Mesenchymal stem cell (in vitro differentiated cells and primary cell): ENCODE measurements around the gene MPRIP.
A peak's percentile ranks its signal among the peaks of the same experiment; 100 is the strongest.
"Not testable (repeated sequence)": the region's sequence is repeated elsewhere in the genome, so short reads cannot be mapped to it uniquely, and the experiment has no call there.

ENCODE experiments used
- DNase-seq: peaks from one replicate; pipeline ENCODE4 v3.0.0-alpha.2; 2013
- H2AFZ ChIP-seq: one replicate; pipeline ENCODE4 v1.6.1; 2013; ENCODE audit warnings: low read depth, mild to moderate bottlenecking, control low read depth, inconsistent platforms, low read length, moderate library complexity
- H2AK5ac ChIP-seq: 2 replicates; pipeline ENCODE4 v1.6.1; 2013; ENCODE audit warnings: low read length, moderate library complexity, mild to moderate bottlenecking, inconsistent platforms; ENCODE audit not compliant: severe bottlenecking
- H2BK120ac ChIP-seq: one replicate; pipeline ENCODE4 v1.6.1; 2013; ENCODE audit warnings: low read depth, mild to moderate bottlenecking, inconsistent platforms, low read length, moderate library complexity
- H2BK12ac ChIP-seq, 2 experiments: one replicate each; pipeline ENCODE4 v1.6.1; 2013; ENCODE audit warnings: inconsistent platforms in 2 of 2, low read length in 2 of 2, mild to moderate bottlenecking in 2 of 2, moderate library complexity in 2 of 2, control low read depth in 1 of 2
- H2BK15ac ChIP-seq: one replicate; pipeline ENCODE4 v1.6.1; 2013; ENCODE audit warnings: mild to moderate bottlenecking, low read depth, inconsistent platforms; ENCODE audit not compliant: poor library complexity, severe bottlenecking
- H2BK5ac ChIP-seq: 2 replicates; pipeline ENCODE4 v1.6.1; 2013; ENCODE audit warnings: low read depth, mild to moderate bottlenecking, low read length, control low read depth, inconsistent platforms; ENCODE audit not compliant: poor library complexity, severe bottlenecking
- H3K14ac ChIP-seq, 2 experiments: one replicate each; pipeline ENCODE4 v1.6.1; 2013; ENCODE audit warnings: inconsistent platforms in 2 of 2, low read length in 2 of 2, control low read depth in 1 of 2, mild to moderate bottlenecking in 1 of 2, moderate library complexity in 1 of 2
- H3K18ac ChIP-seq, 2 experiments: one replicate each; pipeline ENCODE4 v1.6.1; 2013; ENCODE audit warnings: inconsistent platforms in 2 of 2, low read length in 2 of 2, control low read depth in 1 of 2, low read depth in 1 of 2, mild to moderate bottlenecking in 1 of 2
- H3K23ac ChIP-seq, 2 experiments: one replicate each; pipeline ENCODE4 v1.6.1; 2013; ENCODE audit warnings: inconsistent platforms in 2 of 2, low read length in 2 of 2, mild to moderate bottlenecking in 2 of 2, moderate library complexity in 2 of 2, control low read depth in 1 of 2
- H3K27ac ChIP-seq: 2 replicates; pipeline ENCODE4 v1.5.1; 2013; ENCODE audit warnings: mild to moderate bottlenecking, moderate library complexity, low read length, control low read depth, inconsistent platforms; ENCODE audit not compliant: poor library complexity, severe bottlenecking
- H3K27me3 ChIP-seq, 2 experiments: 2 replicates each; pipeline versions ENCODE4 v1.6.1 to v1.7.0; 2013; ENCODE audit warnings: low read length in 2 of 2, mild to moderate bottlenecking in 2 of 2, moderate library complexity in 2 of 2, control low read depth in 1 of 2, inconsistent platforms in 1 of 2; ENCODE audit not compliant: control insufficient read depth in 1 of 2, insufficient read depth in 1 of 2
- H3K36me3 ChIP-seq, 2 experiments: 2 replicates each; pipeline versions ENCODE4 v1.6.1 to v1.7.0; 2013; ENCODE audit warnings: low read length in 2 of 2, control low read depth in 1 of 2, inconsistent platforms in 1 of 2, low read depth in 1 of 2, mild to moderate bottlenecking in 1 of 2; ENCODE audit not compliant: insufficient read depth in 2 of 2, control insufficient read depth in 1 of 2
- H3K4ac ChIP-seq, 2 experiments: one replicate each; pipeline ENCODE4 v1.6.1; 2013; ENCODE audit warnings: inconsistent platforms in 2 of 2, low read length in 2 of 2, mild to moderate bottlenecking in 2 of 2, moderate library complexity in 2 of 2, control low read depth in 1 of 2, low read depth in 1 of 2
- H3K4me1 ChIP-seq: 2 replicates; pipeline ENCODE4 v1.6.1; 2013; ENCODE audit warnings: low read depth, low read length, control low read depth; ENCODE audit not compliant: control insufficient read depth, insufficient read depth
- H3K4me2 ChIP-seq: 2 replicates; pipeline ENCODE4 v1.6.1; 2013; ENCODE audit warnings: low read length, mild to moderate bottlenecking, inconsistent platforms; ENCODE audit not compliant: poor library complexity, severe bottlenecking
- H3K4me3 ChIP-seq, 2 experiments: 2 replicates each; pipeline versions ENCODE4 v1.5.1 to v1.7.0; 2013; ENCODE audit warnings: low read length in 2 of 2, mild to moderate bottlenecking in 2 of 2, control low read depth in 1 of 2, low read depth in 1 of 2; ENCODE audit not compliant: insufficient read depth in 1 of 2
- H3K79me1 ChIP-seq: replicated peaks from 2 replicates; pipeline ENCODE4 v1.6.1; 2013; ENCODE audit warnings: mild to moderate bottlenecking, control low read depth, low read length, inconsistent platforms; ENCODE audit not compliant: poor library complexity, severe bottlenecking
- H3K9ac ChIP-seq: 2 replicates; pipeline ENCODE4 v1.7.0; 2013; ENCODE audit warnings: mild to moderate bottlenecking, low read length, moderate library complexity
- H3K9me3 ChIP-seq: 2 replicates; pipeline ENCODE4 v1.7.0; 2013; ENCODE audit warnings: mild to moderate bottlenecking, low read length; ENCODE audit not compliant: control insufficient read depth
- H4K8ac ChIP-seq: one replicate; pipeline ENCODE4 v1.6.1; 2013; ENCODE audit warnings: inconsistent platforms, mild to moderate bottlenecking, low read length, moderate library complexity
- H4K91ac ChIP-seq: one replicate; pipeline ENCODE4 v1.6.1; 2013; ENCODE audit warnings: mild to moderate bottlenecking, low read length, inconsistent platforms
- WGBS: methylation state at CpG from one replicate; pipeline ENCODE4 v1.1.7; 2013; ENCODE audit warnings: mixed read lengths; 5-methylcytosine and 5-hydroxymethylcytosine counted together

Gene MPRIP

DNA sequence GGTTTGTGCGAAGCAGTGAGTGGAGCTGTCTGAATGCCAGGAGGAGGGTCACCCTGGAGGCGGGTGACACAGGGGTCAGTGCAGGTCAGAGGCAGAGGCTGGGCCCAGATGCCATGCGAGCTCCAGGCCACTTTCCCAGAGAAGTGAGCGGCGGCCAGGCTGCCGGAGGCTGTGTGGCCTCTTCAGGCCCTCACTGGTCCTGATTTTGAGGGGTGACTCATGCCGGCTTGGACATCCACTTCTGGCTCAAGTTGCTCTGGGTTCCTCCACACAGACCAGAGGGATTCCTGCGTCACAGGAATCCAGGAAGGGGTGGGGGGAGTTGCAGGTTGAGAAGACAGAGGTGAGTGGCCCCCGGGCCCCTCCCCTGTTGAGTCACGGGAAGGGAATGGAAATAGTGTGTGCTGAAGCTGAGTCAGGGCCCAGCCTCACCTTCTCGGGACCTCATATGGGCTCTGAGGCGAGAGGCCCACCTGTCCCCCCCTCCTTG lies 31.7 kb upstream of the MPRIP start:
- H3K4me1 ChIP-seq, DNase-seq: not testable (repeated sequence)

DNA sequence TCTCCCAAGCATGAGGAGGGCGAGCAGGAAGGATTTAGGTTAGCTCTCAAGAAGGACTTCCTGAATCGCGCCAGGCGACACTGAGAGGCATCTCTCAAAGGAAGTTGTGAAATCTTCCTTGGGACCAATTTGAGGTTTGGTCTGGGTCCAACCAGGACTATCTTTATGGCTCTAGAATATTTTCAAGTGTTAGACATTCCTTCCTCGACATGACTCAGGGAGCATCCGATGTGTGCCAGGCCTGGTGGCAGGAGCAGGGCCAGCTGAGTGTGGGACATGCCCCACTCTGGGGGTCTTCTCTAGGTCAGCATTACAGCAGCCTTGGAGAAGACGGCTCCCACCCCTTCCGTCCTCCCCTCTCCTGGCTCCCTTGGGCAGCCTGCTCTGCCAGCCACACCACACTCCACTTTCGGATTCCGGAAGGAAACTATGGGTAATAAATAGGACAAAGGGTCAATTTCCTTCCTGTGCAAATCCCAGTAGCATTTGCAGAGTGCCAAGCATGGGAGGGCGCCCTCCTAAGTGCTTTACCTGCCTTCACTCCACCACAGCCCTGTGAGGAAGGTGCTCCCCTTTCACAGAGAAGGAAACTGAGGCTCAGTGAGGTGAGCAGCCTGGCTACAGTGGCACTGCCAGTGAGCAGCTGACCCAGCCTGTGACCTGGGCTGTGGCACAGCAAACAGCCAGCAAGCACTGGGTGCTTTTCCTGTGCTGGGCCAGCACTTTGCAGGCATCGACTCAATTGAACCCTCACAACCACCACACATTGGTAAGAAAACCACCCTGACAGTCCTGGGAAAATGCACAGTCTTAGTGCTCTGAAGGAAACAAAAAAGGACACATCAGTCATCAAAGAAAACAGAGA lies 31.0 kb upstream of the MPRIP start:
- H3K9me3 ChIP-seq, H3K4me3 ChIP-seq: not testable (repeated sequence)

More for the DNA sequence above, 31.7 kb upstream of the MPRIP start:
- not testable (repeated sequence) for H2AFZ ChIP-seq, H3K4ac ChIP-seq, H3K36me3 ChIP-seq, H2BK15ac ChIP-seq, H3K18ac ChIP-seq, H4K8ac ChIP-seq, H4K91ac ChIP-seq, H3K27ac ChIP-seq, H3K4me3 ChIP-seq, H3K23ac ChIP-seq, H3K4me2 ChIP-seq, H2AK5ac ChIP-seq, H2BK5ac ChIP-seq, H2BK12ac ChIP-seq, H3K79me1 ChIP-seq, H3K27me3 ChIP-seq, H3K14ac ChIP-seq, H3K9me3 ChIP-seq, H2BK120ac ChIP-seq, H3K9ac ChIP-seq
- WGBS: no CpG with 5 or more reads among the region's 12 CpGs

DNA sequence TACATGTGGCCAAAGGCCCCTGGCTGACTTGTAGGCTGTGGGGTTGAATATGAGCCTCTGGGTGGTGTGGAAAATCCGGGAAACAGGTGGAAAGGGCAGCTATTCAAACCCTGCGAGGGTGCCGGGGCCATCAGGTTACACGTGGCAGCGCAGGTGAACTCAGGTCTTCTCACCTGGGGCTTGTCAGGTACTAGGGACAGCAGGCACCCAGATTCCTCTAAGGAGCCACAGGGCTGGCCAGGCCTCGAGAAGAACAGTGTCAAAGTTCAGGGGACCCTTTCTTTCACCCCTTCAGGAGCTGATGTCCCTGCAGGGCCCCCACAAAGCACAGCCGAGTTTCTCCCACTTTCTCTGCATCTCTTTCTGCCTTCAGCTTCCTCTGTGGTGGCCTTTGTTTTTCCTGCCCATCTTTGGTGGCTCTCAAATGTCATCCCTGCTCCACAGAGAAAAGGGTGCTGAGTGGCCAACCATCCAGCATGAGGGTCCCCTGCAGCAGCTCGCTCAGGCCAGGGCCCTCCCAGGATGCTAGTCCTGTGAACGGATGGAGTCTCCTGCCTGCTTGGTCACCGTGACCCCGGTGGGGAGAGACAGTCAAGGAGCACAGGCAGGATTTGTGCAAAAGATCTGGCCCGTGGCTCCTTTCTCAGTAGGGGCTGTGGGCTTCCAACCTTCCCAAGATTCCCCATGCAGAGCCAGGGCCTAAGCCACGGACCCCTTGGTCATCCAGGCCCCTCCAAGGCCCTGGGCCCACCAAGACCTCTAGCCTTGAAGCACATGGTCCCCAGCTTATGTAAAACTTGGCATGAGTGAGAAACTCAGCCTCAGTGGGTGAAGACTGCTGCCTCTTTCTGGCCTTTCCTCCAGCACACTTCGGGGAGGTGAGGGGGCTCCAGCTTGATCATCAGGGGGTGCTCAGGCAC lies 28.2 kb upstream of the MPRIP start:
- H3K27me3 ChIP-seq, H3K79me1 ChIP-seq, H2AFZ ChIP-seq, DNase-seq, H3K14ac ChIP-seq, H2AK5ac ChIP-seq, H3K27ac ChIP-seq, H3K36me3 ChIP-seq, H4K91ac ChIP-seq, H2BK5ac ChIP-seq, H3K23ac ChIP-seq, H2BK15ac ChIP-seq, H3K9me3 ChIP-seq, H3K4me1 ChIP-seq, H3K4ac ChIP-seq, H3K4me2 ChIP-seq, H3K9ac ChIP-seq, H3K4me3 ChIP-seq, H3K18ac ChIP-seq, H4K8ac ChIP-seq: not testable (repeated sequence)
- H2BK120ac ChIP-seq: peak overlapping the region; percentile 61
- WGBS: 90% methylated on average over 13 of the region's 14 CpGs
- H2BK12ac ChIP-seq: peak overlapping the region in 1 of 2 experiments; percentile 46

More for the DNA sequence above, 31.0 kb upstream of the MPRIP start:
- H2AFZ ChIP-seq, H3K4me1 ChIP-seq, H3K79me1 ChIP-seq, H3K14ac ChIP-seq, H2AK5ac ChIP-seq, H3K27ac ChIP-seq, H3K36me3 ChIP-seq, H2BK120ac ChIP-seq, H4K8ac ChIP-seq, H3K4me2 ChIP-seq, H3K23ac ChIP-seq, H2BK12ac ChIP-seq, H3K27me3 ChIP-seq, H3K18ac ChIP-seq, H3K9ac ChIP-seq, H2BK15ac ChIP-seq, H2BK5ac ChIP-seq, H3K4ac ChIP-seq: not testable (repeated sequence)
- H4K91ac ChIP-seq: peak overlapping the region; percentile 50
- DNase-seq: peak; percentile 94
- no CpG with 5 or more reads among the region's 12 CpGs for WGBS

DNA sequence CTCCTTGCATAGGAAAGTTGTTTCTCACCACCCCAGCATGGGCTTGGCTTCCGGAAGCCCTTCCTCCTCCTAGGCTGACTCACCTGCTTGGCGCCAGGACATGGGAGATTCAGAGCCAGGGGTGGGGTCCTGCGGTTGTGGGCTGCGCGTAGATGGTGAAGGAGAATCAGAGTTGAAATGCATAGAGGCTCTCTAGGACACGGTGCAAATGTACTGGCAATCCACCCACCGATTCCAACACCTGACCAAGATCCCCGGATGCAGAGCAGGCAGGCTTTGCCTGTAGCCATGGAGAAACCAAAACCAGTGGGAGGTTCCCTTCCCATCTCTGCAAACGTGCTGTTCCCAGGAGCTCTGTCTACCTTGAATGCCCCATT lies 27.5 kb upstream of the MPRIP start:
- not testable (repeated sequence) for H3K27ac ChIP-seq, H3K4me2 ChIP-seq, H3K14ac ChIP-seq, H2AK5ac ChIP-seq, DNase-seq, H2BK12ac ChIP-seq, H3K18ac ChIP-seq, H2BK5ac ChIP-seq, H3K4me3 ChIP-seq, H2BK15ac ChIP-seq, H3K9me3 ChIP-seq, H3K9ac ChIP-seq, H3K27me3 ChIP-seq, H4K8ac ChIP-seq, H3K4ac ChIP-seq, H2AFZ ChIP-seq, H3K79me1 ChIP-seq, H3K36me3 ChIP-seq, H3K4me1 ChIP-seq, H3K23ac ChIP-seq, H4K91ac ChIP-seq
- WGBS: 86% methylated on average over 9 of the region's 9 CpGs
- peak overlapping the region; percentile 61 for H2BK120ac ChIP-seq
